ENCODE results near the gene SYCP1.
A peak's percentile ranks its signal among the peaks of the same experiment; 100 is the strongest.
"Not testable (repeated sequence)": the region's sequence is repeated elsewhere in the genome, so short reads cannot be mapped to it uniquely, and the experiment has no call there.

SYCP1 gene

GRCh38 chr1:114854693-114855320 is at the start of gene SYCP1:
SYCP1 (plus strand) TSS chr1:114854863; CDS start chr1:114855465, 602 bp downstream.
- DNase-seq (ENCODE audit: low read depth) = no peak
- H3K4me3 ChIP-seq (ENCODE audit: low read depth, low read length) = peak within 1 kb of the TSS; percentile 27

GRCh38 chr1:114819869-114820268 is 34.8 kb upstream of the SYCP1 start:
- no peak for DNase-seq (ENCODE audit: low read depth)

GRCh38 chr1:114820392-114820791 is 34.3 kb upstream of the SYCP1 start:
- DNase-seq (ENCODE audit: low read depth) = no peak
- H3K4me3 ChIP-seq (ENCODE audit: low read depth, low read length) = no peak overlapping the region

More at GRCh38 chr1:114819869-114820268, 34.8 kb upstream of the SYCP1 start:
- H3K4me3 ChIP-seq (ENCODE audit: low read depth, low read length) = no peak overlapping the region

GRCh38 chr1:114821978-114822377 is 32.7 kb upstream of the SYCP1 start:
- H3K4me3 ChIP-seq (ENCODE audit: low read depth, low read length) = no peak overlapping the region
- no peak for DNase-seq (ENCODE audit: low read depth)

GRCh38 chr1:114828251-114828650 is 26.4 kb upstream of the SYCP1 start:
- DNase-seq (ENCODE audit: low read depth) = peak; percentile 2
- no peak overlapping the region for H3K4me3 ChIP-seq (ENCODE audit: low read depth, low read length)

DNA sequence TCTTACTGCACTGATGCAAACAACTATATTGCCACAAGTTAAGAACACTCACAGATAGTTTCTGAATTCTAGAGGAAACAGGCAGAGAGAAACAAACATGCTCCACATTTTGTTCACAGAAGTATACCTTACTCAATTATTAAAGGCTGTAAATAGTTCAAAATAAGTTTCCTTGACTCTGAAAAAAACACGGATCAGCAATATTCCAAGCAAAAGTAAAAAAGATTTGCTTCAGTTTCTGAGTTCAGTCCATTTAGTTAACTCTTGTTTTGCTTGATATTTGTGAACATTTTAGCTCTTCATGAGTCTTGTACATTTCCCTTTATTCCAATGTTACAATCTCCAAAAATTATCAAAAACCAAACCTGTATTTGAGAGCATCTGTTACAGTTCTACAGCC is 24.6 kb upstream of the SYCP1 start:
- not testable (repeated sequence) for H3K4me3 ChIP-seq (ENCODE audit: low read depth, low read length); DNase-seq (ENCODE audit: low read depth)

DNA sequence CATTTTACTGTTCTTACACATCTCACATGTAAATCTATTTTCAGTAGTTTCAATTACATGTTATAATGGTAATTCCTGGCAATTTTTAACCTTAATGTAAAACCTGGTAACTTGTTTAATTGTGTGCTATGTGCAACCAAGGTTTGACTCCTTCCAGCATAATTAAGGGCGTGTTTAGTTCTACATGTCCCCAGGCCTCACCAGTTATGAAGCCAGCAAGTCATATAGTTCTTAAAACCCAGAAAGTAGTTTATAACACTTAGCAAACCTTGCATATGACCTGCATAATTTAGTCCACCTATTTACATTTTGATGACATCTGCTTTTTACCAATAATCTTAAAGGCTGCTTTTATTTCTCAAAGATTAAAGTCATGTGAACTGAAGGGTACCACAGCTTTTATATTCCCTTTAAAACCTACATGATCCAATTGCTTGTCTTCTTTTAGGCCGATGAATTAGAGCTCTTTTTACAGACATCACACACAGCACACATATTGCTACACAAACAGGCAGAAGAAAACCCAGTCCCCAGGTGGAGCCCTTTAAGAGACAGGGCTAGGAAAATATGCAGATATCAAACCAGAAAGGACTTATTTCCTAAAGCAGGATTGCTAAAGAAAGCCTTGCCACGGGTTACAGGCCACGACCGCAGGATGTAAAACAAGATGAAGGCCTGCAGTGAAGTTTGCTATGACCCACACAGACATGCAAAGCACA is 23.2 kb upstream of the SYCP1 start:
- no peak overlapping the region for H3K4me3 ChIP-seq (ENCODE audit: low read depth, low read length)
- DNase-seq (ENCODE audit: low read depth) = no peak

DNA sequence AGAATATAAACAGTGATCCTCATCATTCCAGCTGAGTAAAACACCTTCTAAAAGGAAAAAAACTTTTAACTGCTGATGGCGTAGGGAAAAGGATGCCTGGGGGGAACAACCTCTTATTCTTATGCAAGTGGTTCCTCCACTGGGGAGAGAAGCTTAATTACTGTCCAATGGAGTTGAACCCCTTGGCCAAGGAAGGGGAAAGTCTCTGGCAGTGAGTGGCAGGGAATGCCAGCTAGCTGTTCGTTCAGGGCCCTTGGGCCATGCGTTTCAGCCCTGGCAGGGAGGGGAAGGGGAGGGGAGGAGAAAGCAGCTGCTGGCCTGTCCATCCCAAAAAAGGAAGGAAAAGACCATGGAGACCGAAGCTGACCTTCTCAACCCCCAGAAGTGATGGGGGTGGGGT is 22.6 kb upstream of the SYCP1 start:
- H3K4me3 ChIP-seq (ENCODE audit: low read depth, low read length) = no peak overlapping the region
- DNase-seq (ENCODE audit: low read depth) = no peak

- H3K4me3 ChIP-seq (ENCODE audit: low read depth, low read length) = no peak overlapping the region
- DNase-seq (ENCODE audit: low read depth) = peak; percentile 1
Observed at GRCh38 chr1:114833421-114833820, 21.2 kb upstream of the SYCP1 start.

DNA sequence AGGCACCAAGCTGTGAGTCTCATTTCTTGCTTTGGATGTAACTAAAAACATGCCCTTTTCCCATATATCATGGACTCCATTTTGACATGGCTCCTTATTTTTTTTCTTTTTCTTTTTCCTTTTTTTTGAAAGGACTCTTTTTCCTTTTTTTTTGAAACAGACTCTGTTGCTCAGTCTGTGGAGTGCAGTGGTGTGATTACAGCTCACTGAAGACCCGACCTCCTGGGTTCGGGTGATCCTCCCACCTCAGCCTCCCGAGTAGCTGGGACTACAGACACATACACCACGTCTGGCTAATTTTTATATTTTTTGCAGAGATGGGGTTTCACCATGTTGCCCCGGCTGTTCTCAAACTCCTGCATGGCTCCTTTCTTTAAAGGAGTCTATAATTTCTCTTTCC is 10.4 kb upstream of the SYCP1 start:
- no peak for DNase-seq (ENCODE audit: low read depth)
- H3K4me3 ChIP-seq (ENCODE audit: low read depth, low read length) = no peak overlapping the region

DNA sequence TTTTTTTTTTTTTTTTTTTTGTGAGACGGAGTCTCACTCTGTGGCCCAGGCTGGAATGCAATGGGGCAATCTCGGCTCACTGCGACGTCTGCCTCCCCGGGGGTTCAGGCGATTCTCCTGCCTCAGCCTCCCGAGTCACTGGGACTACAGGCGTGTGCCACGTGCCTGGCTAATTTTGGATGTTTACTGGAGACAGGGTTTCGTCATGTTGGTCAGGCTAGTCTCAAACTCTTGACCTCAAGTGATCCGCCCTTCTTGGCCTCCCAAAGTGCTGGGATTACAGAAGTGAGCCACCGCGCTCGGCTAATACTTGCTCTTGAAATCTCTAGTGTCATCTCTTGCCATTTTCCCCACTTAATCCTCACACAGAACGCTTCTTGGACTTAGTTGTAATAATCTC is 1.1 kb upstream of the SYCP1 start:
- no peak overlapping the region for H3K4me3 ChIP-seq (ENCODE audit: low read depth, low read length)
- DNase-seq (ENCODE audit: low read depth) = no peak

GRCh38 chr1:114861384-114861783 is 6.7 kb downstream of the SYCP1 start:
- H3K4me3 ChIP-seq (ENCODE audit: low read depth, low read length) = no peak overlapping the region
- DNase-seq (ENCODE audit: low read depth) = no peak

GRCh38 chr1:114892194-114892918 is 37.7 kb downstream of the SYCP1 start:
- H3K4me3 ChIP-seq (ENCODE audit: low read depth, low read length) = no peak overlapping the region
- DNase-seq (ENCODE audit: low read depth) = no peak

GRCh38 chr1:114896795-114897194 is 42.1 kb downstream of the SYCP1 start:
- no peak for DNase-seq (ENCODE audit: low read depth)
- no peak overlapping the region for H3K4me3 ChIP-seq (ENCODE audit: low read depth, low read length)

DNA sequence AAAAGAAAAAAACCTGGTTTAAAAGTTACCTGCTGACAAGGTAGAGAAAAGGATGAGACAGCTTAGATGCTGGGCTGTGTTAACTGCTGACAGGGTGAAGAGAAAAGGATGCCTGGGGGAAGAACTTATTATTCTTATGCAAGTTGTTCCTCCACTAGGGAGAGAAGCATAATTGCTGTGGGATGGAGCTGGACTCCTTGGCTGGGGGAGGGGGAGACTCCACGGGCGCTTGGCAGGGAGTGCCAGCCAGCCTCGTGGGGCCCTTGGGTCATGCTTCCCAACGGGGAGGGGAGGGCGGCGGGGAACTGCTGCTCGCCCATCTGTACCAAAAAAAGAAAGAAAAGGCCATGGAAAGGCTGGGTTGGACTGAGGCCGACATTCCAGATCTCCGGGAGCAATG is 47.2 kb downstream of the SYCP1 start:
- no peak overlapping the region for H3K4me3 ChIP-seq (ENCODE audit: low read depth, low read length)
- DNase-seq (ENCODE audit: low read depth) = no peak

GRCh38 chr1:114902343-114902742 is 47.7 kb downstream of the SYCP1 start:
- DNase-seq (ENCODE audit: low read depth) = no peak
- H3K4me3 ChIP-seq (ENCODE audit: low read depth, low read length) = no peak overlapping the region

DNA sequence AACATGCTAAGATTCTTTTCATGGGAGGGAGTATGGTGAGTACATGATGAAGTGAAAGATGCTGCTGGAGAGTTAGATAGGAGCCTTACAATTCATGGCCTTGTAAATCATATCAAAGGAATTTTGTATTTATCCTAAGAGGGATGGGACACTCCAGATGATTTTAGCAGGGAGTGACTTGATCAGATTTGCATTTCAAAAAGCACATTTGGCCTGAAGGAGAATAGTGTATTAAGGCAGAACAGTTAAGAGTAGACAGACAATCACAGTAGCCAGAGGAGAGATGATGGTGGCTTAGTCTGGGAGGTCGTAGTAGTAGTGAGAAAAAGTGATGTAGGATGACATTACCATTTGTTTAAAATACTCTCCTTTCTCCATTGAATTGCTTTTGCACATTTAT is 48.8 kb downstream of the SYCP1 start:
- no peak for DNase-seq (ENCODE audit: low read depth)
- H3K4me3 ChIP-seq (ENCODE audit: low read depth, low read length) = no peak overlapping the region

DNA sequence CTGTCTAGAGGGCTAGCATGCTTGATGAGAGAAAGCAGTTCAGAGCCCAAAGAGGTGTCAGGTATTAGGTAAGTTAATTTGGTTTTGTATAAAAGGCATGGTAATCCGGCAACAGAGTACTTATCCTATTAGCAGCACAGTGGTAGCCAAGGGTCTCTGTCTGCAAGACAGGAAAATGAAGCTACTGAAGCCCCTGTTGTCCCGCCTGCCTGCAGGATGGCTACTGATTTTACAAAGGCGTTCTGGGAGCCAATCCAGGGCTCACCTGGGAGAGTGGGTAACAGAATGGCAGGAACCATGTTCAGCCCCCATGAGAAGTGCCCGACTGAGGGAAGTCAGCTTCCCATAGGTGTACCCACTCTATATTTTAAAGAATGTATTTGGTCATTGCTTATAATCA is 61.1 kb downstream of the SYCP1 start:
- not testable (repeated sequence) for DNase-seq (ENCODE audit: low read depth); H3K4me3 ChIP-seq (ENCODE audit: low read depth, low read length)

DNA sequence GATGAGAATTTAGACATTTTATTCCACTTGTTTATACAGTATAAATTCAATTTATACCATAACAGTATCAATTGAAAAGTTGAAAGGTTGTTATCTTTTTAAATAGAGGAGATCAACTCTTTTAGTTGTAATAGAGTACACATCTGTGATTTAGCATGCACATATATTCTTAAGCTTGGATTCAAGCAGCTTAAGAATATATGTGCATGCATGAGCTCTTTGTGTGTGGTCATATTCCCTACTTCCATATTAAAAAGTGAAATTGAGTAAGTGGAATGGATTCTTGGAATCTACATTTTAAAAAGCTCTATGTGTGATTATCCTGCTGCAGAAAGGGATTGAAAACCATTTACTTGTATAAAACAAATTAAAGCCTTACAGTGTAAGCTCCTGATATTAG is 71.9 kb downstream of the SYCP1 start:
- DNase-seq (ENCODE audit: low read depth) = no peak

GRCh38 chr1:114927401-114927800 is 72.7 kb downstream of the SYCP1 start:
- H3K4me3 ChIP-seq (ENCODE audit: low read depth, low read length) = no peak overlapping the region
- DNase-seq (ENCODE audit: low read depth) = no peak

More for the DNA sequence above, 71.9 kb downstream of the SYCP1 start:
- H3K4me3 ChIP-seq (ENCODE audit: low read depth, low read length) = no peak overlapping the region

GRCh38 chr1:114956570-114956969 is 101.9 kb downstream of the SYCP1 start:
- no peak for DNase-seq (ENCODE audit: low read depth)
- H3K4me3 ChIP-seq (ENCODE audit: low read depth, low read length) = no peak overlapping the region
